HTR-8/SVneo (cell line): Measurements from ENCODE around the gene GPR160.

Experiments used
- DNase-seq: peaks from one replicate; pipeline ENCODE4 v3.0.0; 2011; ENCODE audit warnings: low spot score, mixed read lengths; ENCODE audit not compliant: insufficient read length
- FAIRE-seq: peaks from 2 replicates; lab custom pipeline; 2011; peaks lifted over from hg19 to GRCh38; lab: Jason Lieb, UNC

GPR160 gene

GRCh38 chr3:170024581-170024980, 13.2 kb upstream of the GPR160 start:
- DNase-seq, result no peak

GRCh38 chr3:170027233-170028102, 10.3 kb upstream of the GPR160 start:
- no peak for FAIRE-seq
- no peak for DNase-seq

More at GRCh38 chr3:170024581-170024980, 13.2 kb upstream of the GPR160 start:
- no peak for FAIRE-seq

GRCh38 chr3:170033489-170033888, 4.3 kb upstream of the GPR160 start:
- FAIRE-seq (no peak), DNase-seq (no peak)

- FAIRE-seq (no peak), DNase-seq (no peak)
Measured at GRCh38 chr3:170038434-170039110, 777 bp downstream of the GPR160 start.

GRCh38 chr3:170040418-170040817, 2.6 kb downstream of the GPR160 start:
- no peak for FAIRE-seq
- no peak for DNase-seq

GRCh38 chr3:170043506-170043905, 5.7 kb downstream of the GPR160 start:
- FAIRE-seq (no peak), DNase-seq (no peak)

GRCh38 chr3:170044271-170044670, 6.5 kb downstream of the GPR160 start:
- no peak for DNase-seq
- no peak for FAIRE-seq

GRCh38 chr3:170044795-170045244, 7.0 kb downstream of the GPR160 start:
- FAIRE-seq (no peak), DNase-seq (no peak)

- DNase-seq (no peak), FAIRE-seq (no peak)
Measured at GRCh38 chr3:170046269-170047132, 8.7 kb downstream of the GPR160 start.

GRCh38 chr3:170047133-170047404, 9.3 kb downstream of the GPR160 start:
- DNase-seq, result no peak
- FAIRE-seq, result no peak

- DNase-seq, result peak; percentile 15
- FAIRE-seq, result no peak
Measured at GRCh38 chr3:170049146-170050000, 11.6 kb downstream of the GPR160 start.

GRCh38 chr3:170050753-170051152, 13.0 kb downstream of the GPR160 start:
- FAIRE-seq, result no peak

GRCh38 chr3:170052398-170052797, 14.6 kb downstream of the GPR160 start:
- no peak for DNase-seq
- FAIRE-seq, result no peak

More at GRCh38 chr3:170050753-170051152, 13.0 kb downstream of the GPR160 start:
- DNase-seq, result no peak

- no peak for FAIRE-seq
- no peak for DNase-seq
Measured at GRCh38 chr3:170054204-170054603, 16.4 kb downstream of the GPR160 start.

- no peak for FAIRE-seq
- DNase-seq, result no peak
Measured at GRCh38 chr3:170055209-170055608, 17.4 kb downstream of the GPR160 start.

GRCh38 chr3:170056710-170057454, 19.1 kb downstream of the GPR160 start:
- DNase-seq (no peak), FAIRE-seq (no peak)

GRCh38 chr3:170057550-170057949, 19.8 kb downstream of the GPR160 start:
- FAIRE-seq (no peak), DNase-seq (no peak)

GRCh38 chr3:170058127-170058526, 20.3 kb downstream of the GPR160 start:
- no peak for FAIRE-seq

GRCh38 chr3:170059447-170059846, 21.7 kb downstream of the GPR160 start:
- no peak for DNase-seq
- FAIRE-seq, result no peak

More at GRCh38 chr3:170058127-170058526, 20.3 kb downstream of the GPR160 start:
- no peak for DNase-seq
